Nephron progenitor cell (in vitro differentiated cells): Measurements from ENCODE around the gene RASIP1.

Experiments used
- DNase-seq: peaks from one replicate; pipeline ENCODE4 v3.0.0; 2021
- H3K27ac Mint-ChIP-seq: 2 replicates; pipeline ENCODE4 v1.8.0; 2021; ENCODE audit warnings: mild to moderate bottlenecking, moderate library complexity, mixed read lengths
- H3K27me3 Mint-ChIP-seq: 2 replicates; pipeline ENCODE4 v1.8.0; 2021; ENCODE audit warnings: mild to moderate bottlenecking, low read depth, mixed read lengths; ENCODE audit not compliant: poor library complexity
- H3K36me3 Mint-ChIP-seq: 2 replicates; pipeline ENCODE4 v1.8.0; 2021; ENCODE audit warnings: low read depth, mixed read lengths
- H3K4me1 Mint-ChIP-seq: 2 replicates; pipeline ENCODE4 v1.8.0; 2021; ENCODE audit warnings: mixed read lengths
- H3K4me3 Mint-ChIP-seq: 2 replicates; pipeline ENCODE4 v1.8.0; 2021; ENCODE audit warnings: mild to moderate bottlenecking, moderate library complexity, mixed read lengths
- H3K9me3 Mint-ChIP-seq: 2 replicates; pipeline ENCODE4 v1.8.0; 2021; ENCODE audit warnings: mild to moderate bottlenecking, moderate library complexity, mixed read lengths
- TF ChIP-seq, protein P1 (sequence below): fragments of 200-600 bp; sonication (generic); IDR thresholded peaks from 2 replicates; pipeline ENCODE4 v1.5.0; 2021; ENCODE audit warnings: antibody characterized with exemption

Gene RASIP1

DNA sequence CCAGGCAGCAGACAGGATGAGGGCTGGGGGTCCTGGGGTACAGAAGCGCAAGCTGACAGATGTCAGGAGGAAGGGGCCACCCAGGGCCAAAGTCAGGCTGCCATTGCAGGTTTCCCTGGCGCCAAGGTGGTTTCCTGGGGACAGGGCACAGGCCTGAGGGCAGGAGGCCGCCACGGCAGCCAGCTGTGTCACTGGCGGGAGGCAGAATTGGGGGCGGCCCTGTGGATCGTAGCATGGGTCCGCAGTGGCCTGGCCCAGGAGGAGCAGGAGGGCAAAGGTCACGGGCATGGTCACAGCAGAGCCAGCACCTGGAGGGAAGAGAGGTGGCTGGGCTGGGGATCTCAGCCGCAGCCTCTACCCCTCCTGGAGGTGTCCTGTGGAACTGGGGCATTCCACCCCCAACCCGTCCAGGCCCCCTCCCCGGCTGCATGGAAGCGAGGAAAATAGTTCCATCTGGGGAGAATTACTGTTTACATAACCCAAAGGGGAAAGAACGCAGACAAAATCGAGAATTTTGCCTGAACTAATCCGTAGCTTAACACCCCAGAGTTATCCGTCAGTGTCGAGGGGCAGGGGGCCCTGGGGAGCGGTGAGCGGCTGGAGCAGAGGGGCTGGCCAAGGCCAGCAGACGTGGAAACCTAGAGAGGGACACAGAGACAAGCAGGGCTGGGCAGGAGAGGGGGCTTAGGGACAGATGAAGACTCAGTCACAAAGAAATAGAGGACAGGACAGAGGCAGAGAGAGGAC lies 69.5 kb downstream of the RASIP1 start:
- Mint-ChIP-seq H3K36me3 (peaks cover 4% of the 10 kb centered on the region), H3K4me3 (peak overlapping the region; percentile 39), H3K27ac (peak overlapping the region; percentile 80), H3K9me3 (peaks cover 7% of the 10 kb centered on the region), H3K27me3 (peaks cover 14% of the 10 kb centered on the region), H3K4me1 (peaks cover 55% of the 10 kb centered on the region)
- peak; percentile 36 for DNase-seq
- TF ChIP-seq, protein P1, sequence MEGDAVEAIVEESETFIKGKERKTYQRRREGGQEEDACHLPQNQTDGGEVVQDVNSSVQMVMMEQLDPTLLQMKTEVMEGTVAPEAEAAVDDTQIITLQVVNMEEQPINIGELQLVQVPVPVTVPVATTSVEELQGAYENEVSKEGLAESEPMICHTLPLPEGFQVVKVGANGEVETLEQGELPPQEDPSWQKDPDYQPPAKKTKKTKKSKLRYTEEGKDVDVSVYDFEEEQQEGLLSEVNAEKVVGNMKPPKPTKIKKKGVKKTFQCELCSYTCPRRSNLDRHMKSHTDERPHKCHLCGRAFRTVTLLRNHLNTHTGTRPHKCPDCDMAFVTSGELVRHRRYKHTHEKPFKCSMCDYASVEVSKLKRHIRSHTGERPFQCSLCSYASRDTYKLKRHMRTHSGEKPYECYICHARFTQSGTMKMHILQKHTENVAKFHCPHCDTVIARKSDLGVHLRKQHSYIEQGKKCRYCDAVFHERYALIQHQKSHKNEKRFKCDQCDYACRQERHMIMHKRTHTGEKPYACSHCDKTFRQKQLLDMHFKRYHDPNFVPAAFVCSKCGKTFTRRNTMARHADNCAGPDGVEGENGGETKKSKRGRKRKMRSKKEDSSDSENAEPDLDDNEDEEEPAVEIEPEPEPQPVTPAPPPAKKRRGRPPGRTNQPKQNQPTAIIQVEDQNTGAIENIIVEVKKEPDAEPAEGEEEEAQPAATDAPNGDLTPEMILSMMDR, result no peak
